Activated naive CD4-positive, alpha-beta T cell treated with anti-CD3 and anti-CD28 coated beads, Interleukin-2, amount 10 ng/mL, durations not matched to agents 7 days and 5 days (primary cell): ENCODE measurements around the gene ADGRG7.

Experiments used
- CTCF ChIA-PET: fragments of 350-600 bp; sonication (Branson Sonifier 250); formaldehyde crosslinking; loops from one replicate; lab custom pipeline; 2021; ENCODE audit warnings: antibody characterized with exemption; lab: Charles Lee
- DNase-seq: peaks from one replicate; pipeline ENCODE4 v3.0.0-alpha.2; 2020
- H3K27ac Mint-ChIP-seq: one replicate; pipeline ENCODE4 v1.8.0; 2021; ENCODE audit warnings: mild to moderate bottlenecking, moderate library complexity, mixed read lengths
- H3K27me3 Mint-ChIP-seq: one replicate; pipeline ENCODE4 v1.8.0; 2021; ENCODE audit warnings: mild to moderate bottlenecking, mixed read lengths
- H3K36me3 Mint-ChIP-seq: one replicate; pipeline ENCODE4 v1.8.0; 2021; ENCODE audit warnings: mixed read lengths
- H3K4me1 Mint-ChIP-seq: one replicate; pipeline ENCODE4 v1.8.0; 2021; ENCODE audit warnings: mixed read lengths
- H3K4me3 Mint-ChIP-seq: one replicate; pipeline ENCODE4 v1.8.0; 2021; ENCODE audit warnings: mild to moderate bottlenecking, moderate library complexity, mixed read lengths
- H3K9me3 Mint-ChIP-seq: one replicate; pipeline ENCODE4 v1.8.0; 2021; ENCODE audit warnings: mixed read lengths

ADGRG7 gene

DNA sequence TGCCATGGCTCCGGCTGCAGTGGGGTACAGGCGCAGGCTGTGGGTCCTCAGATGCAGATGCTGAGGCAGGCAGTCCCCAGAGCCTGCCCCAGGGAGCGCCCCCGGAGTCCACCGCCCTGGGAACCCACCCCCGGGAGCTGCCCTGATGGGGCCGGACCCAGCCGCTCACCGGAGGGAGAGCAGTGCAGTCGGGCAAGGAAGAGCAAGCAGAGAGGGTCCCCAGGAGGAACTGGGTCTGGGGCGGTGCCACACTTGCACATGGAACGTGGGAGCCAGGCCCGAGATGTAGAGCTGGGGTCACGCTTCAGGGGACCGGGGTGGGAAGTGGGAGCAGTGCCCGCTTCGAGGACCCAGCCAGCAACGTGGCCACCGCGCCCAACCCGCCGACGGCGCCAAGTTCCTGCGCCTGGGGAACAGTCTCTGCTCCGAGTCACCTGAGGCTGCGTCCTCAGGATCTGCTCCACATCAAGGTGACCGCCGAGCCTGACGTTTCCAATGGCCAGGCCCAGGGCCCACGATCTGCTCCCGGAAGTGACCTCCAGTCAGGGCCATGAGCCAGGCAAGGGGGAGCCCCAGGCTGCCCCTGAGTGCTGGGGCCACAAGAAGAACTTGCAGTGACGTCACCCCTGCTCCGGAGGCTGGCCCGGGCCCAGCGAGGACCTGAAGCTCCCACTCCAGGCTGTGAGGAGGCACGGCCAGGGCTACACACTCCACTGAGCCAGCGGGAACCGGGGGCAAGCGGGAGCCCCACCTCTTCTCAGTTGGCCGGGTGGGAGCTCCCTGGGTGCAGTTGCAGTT, 72.9 kb downstream of the ADGRG7 start:
- Mint-ChIP-seq H3K36me3 (no peaks in the 10 kb centered on the region), H3K27ac (no peak overlapping the region), H3K9me3 (no peaks in the 10 kb centered on the region), H3K4me3 (no peak overlapping the region), H3K4me1 (no peaks in the 10 kb centered on the region), H3K27me3 (peaks cover 19% of the 10 kb centered on the region)
- CTCF ChIA-PET, result no interaction called here
- DNase-seq, result no peak

- peaks cover 19% of the 10 kb centered on the region for H3K27me3 Mint-ChIP-seq
- H3K4me3 Mint-ChIP-seq, result no peak overlapping the region
- CTCF ChIA-PET, result interaction anchor here (0.6 kb wide), 1 partner anchor 122 kb away, joined by 3 read pairs; no protein-coding TSS in a partner anchor
These were observed 73.7 kb downstream of the ADGRG7 start for GRCh38 chr3:100682854-100683760.

GRCh38 chr3:100693225-100693624, 83.8 kb downstream of the ADGRG7 start:
- CTCF ChIA-PET, result interaction anchor here (0.6 to 1.2 kb wide), 4 partner anchors 14 to 89 kb away, joined by 3 read pairs; no protein-coding TSS in a partner anchor
- no peak overlapping the region for H3K4me3 Mint-ChIP-seq
- H3K4me1 Mint-ChIP-seq, result no peaks in the 10 kb centered on the region
- H3K27ac Mint-ChIP-seq, result no peak overlapping the region
- H3K36me3 Mint-ChIP-seq, result no peaks in the 10 kb centered on the region
- no peaks in the 10 kb centered on the region for H3K9me3 Mint-ChIP-seq
- H3K27me3 Mint-ChIP-seq, result peaks cover 36% of the 10 kb centered on the region
- no peak for DNase-seq

More at GRCh38 chr3:100682854-100683760, 73.7 kb downstream of the ADGRG7 start:
- H3K9me3 Mint-ChIP-seq, result no peaks in the 10 kb centered on the region
- H3K36me3 Mint-ChIP-seq, result no peaks in the 10 kb centered on the region
- no peak for DNase-seq
- H3K27ac Mint-ChIP-seq, result no peak overlapping the region
- no peaks in the 10 kb centered on the region for H3K4me1 Mint-ChIP-seq

- no peak overlapping the region for H3K4me3 Mint-ChIP-seq
- no peak overlapping the region for H3K27ac Mint-ChIP-seq
- no peaks in the 10 kb centered on the region for H3K36me3 Mint-ChIP-seq
- H3K27me3 Mint-ChIP-seq, result peaks cover 37% of the 10 kb centered on the region
- H3K4me1 Mint-ChIP-seq, result no peaks in the 10 kb centered on the region
- CTCF ChIA-PET, result no interaction called here
- H3K9me3 Mint-ChIP-seq, result no peaks in the 10 kb centered on the region
- no peak for DNase-seq
These were observed 86.3 kb downstream of the ADGRG7 start for GRCh38 chr3:100695696-100696095.

- no peak for DNase-seq
- Mint-ChIP-seq H3K36me3 (no peaks in the 10 kb centered on the region), H3K27ac (no peak overlapping the region), H3K4me3 (no peak overlapping the region), H3K9me3 (no peaks in the 10 kb centered on the region), H3K27me3 (peaks cover 32% of the 10 kb centered on the region), H3K4me1 (no peaks in the 10 kb centered on the region)
- CTCF ChIA-PET, result no interaction called here
These were observed 86.8 kb downstream of the ADGRG7 start for GRCh38 chr3:100696161-100696560.

- peaks cover 38% of the 10 kb centered on the region for H3K27me3 Mint-ChIP-seq
- DNase-seq, result no peak
These were observed 87.8 kb downstream of the ADGRG7 start for GRCh38 chr3:100697172-100697571.

DNA sequence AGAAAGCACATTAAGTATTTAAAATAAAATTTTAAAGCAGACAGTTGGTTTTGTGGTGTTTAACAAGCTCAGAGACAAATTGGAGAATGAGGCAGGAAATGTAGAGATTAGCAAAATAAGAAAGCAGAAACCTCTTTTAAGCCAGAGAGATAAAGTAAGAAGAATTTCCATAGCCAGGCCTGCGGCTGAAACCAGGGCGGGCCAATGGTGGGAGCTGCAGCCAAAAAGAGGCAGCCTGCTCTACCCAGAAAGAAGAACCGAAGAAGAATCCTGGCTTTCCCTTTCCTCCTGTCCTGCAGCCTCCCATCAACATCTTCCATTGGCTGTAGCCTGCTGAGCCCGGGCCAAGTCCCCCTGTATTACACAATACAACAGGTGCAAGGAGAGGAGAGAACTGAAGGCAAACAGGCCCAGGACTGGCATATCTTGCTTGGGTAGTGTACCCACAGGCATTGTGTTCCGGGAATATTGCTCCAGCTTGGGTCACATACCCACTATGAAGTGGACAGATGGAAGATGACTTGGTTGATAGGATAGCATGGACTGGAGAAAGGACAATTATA, 88.4 kb downstream of the ADGRG7 start:
- CTCF ChIA-PET, result no interaction called here
- Mint-ChIP-seq H3K9me3 (no peaks in the 10 kb centered on the region), H3K27me3 (peaks cover 40% of the 10 kb centered on the region)

More at GRCh38 chr3:100697172-100697571, 87.8 kb downstream of the ADGRG7 start:
- Mint-ChIP-seq H3K27ac (no peak overlapping the region), H3K9me3 (no peaks in the 10 kb centered on the region), H3K4me3 (no peak overlapping the region), H3K4me1 (no peaks in the 10 kb centered on the region), H3K36me3 (no peaks in the 10 kb centered on the region)
- CTCF ChIA-PET, result interaction anchor here (1.0 kb wide), 1 partner anchor 29 kb away, joined by 3 read pairs; no protein-coding TSS in a partner anchor

GRCh38 chr3:100698736-100699135, 89.3 kb downstream of the ADGRG7 start:
- Mint-ChIP-seq H3K36me3 (no peaks in the 10 kb centered on the region), H3K27ac (no peak overlapping the region), H3K9me3 (no peaks in the 10 kb centered on the region), H3K4me3 (no peak overlapping the region), H3K27me3 (peaks cover 40% of the 10 kb centered on the region), H3K4me1 (no peaks in the 10 kb centered on the region)
- CTCF ChIA-PET, result no interaction called here
- no peak for DNase-seq

More for the DNA sequence above, 88.4 kb downstream of the ADGRG7 start:
- H3K36me3 Mint-ChIP-seq, result no peaks in the 10 kb centered on the region
- H3K4me1 Mint-ChIP-seq, result no peaks in the 10 kb centered on the region
- H3K4me3 Mint-ChIP-seq, result no peak overlapping the region
- no peak overlapping the region for H3K27ac Mint-ChIP-seq
- no peak for DNase-seq

- CTCF ChIA-PET, result no interaction called here
- Mint-ChIP-seq H3K4me1 (no peaks in the 10 kb centered on the region), H3K36me3 (no peaks in the 10 kb centered on the region), H3K4me3 (no peak overlapping the region), H3K27ac (no peak overlapping the region), H3K27me3 (peaks cover 38% of the 10 kb centered on the region), H3K9me3 (no peaks in the 10 kb centered on the region)
- no peak for DNase-seq
These were observed 91.3 kb downstream of the ADGRG7 start for GRCh38 chr3:100700708-100701107.

GRCh38 chr3:100702082-100702979, 92.9 kb downstream of the ADGRG7 start:
- Mint-ChIP-seq H3K4me3 (no peak overlapping the region), H3K4me1 (no peaks in the 10 kb centered on the region), H3K9me3 (no peaks in the 10 kb centered on the region), H3K27ac (no peak overlapping the region), H3K36me3 (no peaks in the 10 kb centered on the region), H3K27me3 (peaks cover 31% of the 10 kb centered on the region)
- CTCF ChIA-PET, result no interaction called here
- no peak for DNase-seq

GRCh38 chr3:100702980-100703345, 93.6 kb downstream of the ADGRG7 start:
- Mint-ChIP-seq H3K27ac (no peak overlapping the region), H3K27me3 (peaks cover 27% of the 10 kb centered on the region), H3K9me3 (no peaks in the 10 kb centered on the region), H3K36me3 (no peaks in the 10 kb centered on the region), H3K4me1 (no peaks in the 10 kb centered on the region), H3K4me3 (no peak overlapping the region)
- DNase-seq, result no peak
- CTCF ChIA-PET, result no interaction called here

- Mint-ChIP-seq H3K4me3 (no peak overlapping the region), H3K4me1 (peaks cover 7% of the 10 kb centered on the region), H3K27me3 (peaks cover 19% of the 10 kb centered on the region), H3K36me3 (peaks cover 5% of the 10 kb centered on the region), H3K9me3 (peaks cover 5% of the 10 kb centered on the region), H3K27ac (no peak overlapping the region)
- no peak for DNase-seq
- CTCF ChIA-PET, result no interaction called here
These were observed 94.5 kb downstream of the ADGRG7 start for GRCh38 chr3:100703865-100704264.

- Mint-ChIP-seq H3K36me3 (peaks cover 14% of the 10 kb centered on the region), H3K4me3 (no peak overlapping the region), H3K27me3 (peaks cover 19% of the 10 kb centered on the region), H3K27ac (no peak overlapping the region), H3K4me1 (peaks cover 22% of the 10 kb centered on the region), H3K9me3 (peaks cover 7% of the 10 kb centered on the region)
- CTCF ChIA-PET, result interaction anchor here (1.0 to 1.2 kb wide), 2 partner anchors 30 to 38 kb away, joined by 3 read pairs; no protein-coding TSS in a partner anchor
- DNase-seq, result no peak
These were observed 97.0 kb downstream of the ADGRG7 start for GRCh38 chr3:100706365-100706764.
